ENCODE data around the gene PPARG.

GRCh38 chr3:12343047-12343501 lies 54.2 kb downstream of the PPARG start:
- TF ChIP-seq CTCF (IDR thresholded peaks at IDR 0.05; ENCODE audit: low read length) (no peak), EZH2 (optimal IDR thresholded peaks at IDR 0.05; ENCODE audit: low read depth, low read length) (no peak), EZH2phosphoT487 (IDR thresholded peaks at IDR 0.05; ENCODE audit: low read length) (no peak)

Data from MM.1S (cell line).